Measurements from ENCODE around the gene ADCY2. TPM values are rescaled to one million over a fixed set of nuclear protein-coding genes. Genes with fewer than 3 reads are reported as not detected.
A peak's percentile ranks its signal among the peaks of the same experiment; 100 is the strongest.

ADCY2 gene
- total and polyA plus RNA-seq, 9 of the 15 experiments (the other 6 are each of a cell fraction or from before 2014, with no cell fraction given), result 0.01 to 0.15 (median 0.03) TPM; not detected in 5

DNA sequence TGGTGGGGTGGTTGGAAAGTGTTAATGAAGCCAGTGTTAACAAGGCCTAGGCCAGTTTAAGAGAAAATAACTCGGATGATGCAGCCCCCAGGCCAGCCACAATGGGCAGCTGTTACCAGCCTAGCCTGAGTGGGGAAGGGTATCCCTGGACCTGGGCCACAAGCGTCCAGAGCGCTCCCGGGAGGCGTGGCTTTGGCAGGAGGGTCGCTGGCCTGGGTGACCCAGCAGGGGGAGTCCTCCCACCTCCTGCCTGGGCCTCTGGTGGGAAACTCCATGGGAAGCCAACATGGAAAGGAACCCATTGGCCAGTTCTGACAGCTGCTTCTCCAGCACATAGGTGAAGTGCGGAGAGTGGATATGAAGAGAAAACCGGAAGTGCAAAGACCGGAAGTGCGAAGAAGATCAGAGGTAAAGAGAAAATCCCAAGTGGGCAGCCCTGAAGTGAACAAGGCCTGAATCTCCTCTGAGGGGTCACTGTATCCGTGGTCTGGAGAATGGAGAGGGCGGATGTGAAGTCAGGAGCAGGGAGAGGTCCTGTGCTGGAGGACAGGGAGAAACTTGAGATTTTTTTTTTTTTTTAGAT, 79.0 kb downstream of the ADCY2 start:
- Histone ChIP-seq H2AFZ (ENCODE audit: low read depth, low read length) (0 out of 2 replicates have a peak overlapping the region, but pooled peaks have one; percentile 49), H3K9ac (ENCODE audit: insufficient read depth in 1 of 2, low read depth in 2 of 2, low read length in 2 of 2) (no peak overlapping the region), H3K27me3 (ENCODE audit: control insufficient read depth in 2 of 2, insufficient read depth in 2 of 2, low read length in 2 of 2) (no peaks in the 10 kb centered on the region), H3K4me1 (replicated peaks in 1 of 2; ENCODE audit: control insufficient read depth in 2 of 2, insufficient read depth in 2 of 2, low read length in 2 of 2) (peaks cover 0 to 3% of the 10 kb centered on the region in 2 experiments; a peak in 1 of 5 replicates), H3K9me1 (ENCODE audit: control insufficient read depth, insufficient read depth, low read length) (no peaks in the 10 kb centered on the region), H3K4me2 (ENCODE audit: insufficient read depth, low read length) (peak overlapping the region; percentile 26; the same call in 1 of the 2 replicates), H4K20me1 (replicated peaks; ENCODE audit: control insufficient read depth, insufficient read depth, low read length) (no peaks in the 10 kb centered on the region), H3K79me2 (ENCODE audit: control insufficient read depth, insufficient read depth, low read length) (no peaks in the 10 kb centered on the region), H3K4me3 (no peak overlapping the region), H3K36me3 (ENCODE audit: control insufficient read depth, insufficient read depth, low read length) (no peaks in the 10 kb centered on the region), H3K27ac (ENCODE audit: extremely low read depth, low read depth, low read length) (no peak overlapping the region), H3K9me3 (replicated peaks; ENCODE audit: control insufficient read depth, insufficient read depth, low read depth, low read length) (no peaks in the 10 kb centered on the region)
- ChIA-PET POLR2A (interaction anchor here (0.6 kb wide), 1 partner anchor 133 kb away, joined by 3 read pairs; no protein-coding TSS in a partner anchor), CTCF (ENCODE audit: low intra/inter-chr PET ratio) (interaction anchor here (0.6 kb wide), 1 partner anchor 244 kb away, joined by 3 read pairs; no protein-coding TSS in a partner anchor)
- FAIRE-seq, result no peak
- ATAC-seq, result peak; percentile 62
- BruUV-seq (replicated peaks), result no TSS peak
- in situ Hi-C loops (cut with MboI), result no loop called here
- TF ChIP-seq GABPA (tag; conservative IDR thresholded peaks at IDR 0.05; ENCODE audit: low read depth) (peak; percentile 76), SPI1 (IDR thresholded peaks at IDR 0.05; ENCODE audit: borderline replicate concordance, low read depth, low read length) (peak; percentile 51; the same call in 1 of the 2 replicates), ZNF263 (CRISPR knock-in tag; IDR thresholded peaks at IDR 0.05; ENCODE audit: borderline replicate concordance) (no peak), EZH2 (IDR thresholded peaks at IDR 0.05; ENCODE audit: borderline replicate concordance, low read depth, low read length) (no peak), CTCF (IDR thresholded peaks at IDR 0.05 in 2 of 3, conservative IDR thresholded peaks at IDR 0.05 in 1 of 3; ENCODE audit: insufficient read depth in 2 of 3, low read depth in 1 of 3, low read length in 3 of 3) (peak in 1 of 3 experiments; percentile 16; a peak in 1 of 6 replicates)
- WGBS (ENCODE audit: insufficient coverage, low coverage, missing lambda C conversion rate), result 11% methylated on average over 12 of the region's 12 CpGs
- peak in 2 of 4 experiments; percentile 3 to 15 for DNase-seq (ENCODE audit: extremely low read depth in 1 of 4, low spot score in 3 of 4)
- intact Hi-C loops (cut with micrococcal nuclease), result no loop called here

Measured in K562 (cell line).